HG03565 (cell line): ENCODE results near the gene MAST4.

Experiments
- ATAC-seq: cut with Tn5 transposase; IDR thresholded peaks from one replicate; pipeline ENCODE4 v1.9.1; 2021; ENCODE audit warnings: mild to moderate bottlenecking, moderate library complexity; ENCODE audit not compliant: unreplicated experiment

The MAST4 gene

DNA sequence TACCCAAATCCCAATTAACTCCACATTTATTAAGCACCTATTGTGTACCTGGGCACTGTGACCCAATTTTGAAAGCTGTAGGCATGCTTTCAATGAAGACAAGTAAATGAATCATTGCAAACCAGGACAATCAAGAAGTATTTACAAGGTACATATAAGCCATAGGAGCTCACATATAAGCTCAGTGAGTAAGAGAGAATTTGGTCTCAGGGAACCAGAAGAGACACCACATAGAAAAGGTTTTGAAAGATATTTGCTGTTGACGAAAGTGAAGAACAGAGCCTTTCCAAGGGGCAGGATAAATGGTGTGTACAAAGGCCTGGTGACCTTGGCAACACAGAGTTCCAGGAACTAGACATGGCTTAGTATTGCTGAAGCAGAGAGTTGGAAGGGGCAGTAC lies 412.8 kb downstream of the MAST4 start:
- ATAC-seq, result no peak

GRCh38 chr5:67010684-67011409 lies 414.7 kb downstream of the MAST4 start:
- ATAC-seq, result no peak

- ATAC-seq, result no peak
Observed at GRCh38 chr5:67011422-67011821, 415.2 kb downstream of the MAST4 start.

GRCh38 chr5:67012171-67012570 lies 416.0 kb downstream of the MAST4 start:
- ATAC-seq, result no peak

DNA sequence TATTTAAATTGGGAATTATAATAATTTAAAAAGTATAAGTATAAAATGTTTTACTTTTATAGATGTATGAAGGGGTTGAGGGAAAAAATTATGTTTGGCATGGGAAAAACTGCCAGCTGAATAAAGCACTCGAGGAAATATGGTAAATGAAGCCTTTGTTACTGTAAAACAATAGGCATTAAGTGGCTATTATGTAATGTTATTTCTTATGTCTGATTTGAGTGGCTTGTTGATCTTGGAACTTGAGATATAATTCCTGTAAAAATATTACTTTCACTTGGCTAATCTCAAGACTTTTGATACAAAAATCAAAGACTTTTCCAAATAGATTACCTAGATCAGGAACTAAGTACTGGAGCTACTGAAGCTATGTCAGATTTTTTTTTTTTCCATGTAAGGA lies 417.5 kb downstream of the MAST4 start:
- ATAC-seq, result no peak

DNA sequence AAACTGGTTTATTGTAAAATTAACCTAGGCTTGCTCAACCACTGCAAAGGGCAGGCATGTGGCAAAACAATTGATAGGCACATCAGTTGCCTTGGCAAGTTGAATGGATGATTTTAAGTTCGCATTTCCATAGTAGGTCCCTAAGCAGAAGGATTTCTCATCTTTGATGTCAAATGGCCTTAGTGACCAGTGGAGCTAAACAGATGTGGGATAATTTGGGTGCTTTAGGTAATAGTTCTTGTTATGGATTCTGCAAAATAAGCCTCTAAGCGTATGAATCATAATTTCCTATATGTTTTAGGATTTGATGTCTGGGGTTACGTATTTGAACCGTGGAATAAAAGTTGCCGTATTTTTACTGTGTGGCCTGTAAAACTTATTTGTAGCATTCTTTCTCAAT lies 418.0 kb downstream of the MAST4 start:
- no peak for ATAC-seq

DNA sequence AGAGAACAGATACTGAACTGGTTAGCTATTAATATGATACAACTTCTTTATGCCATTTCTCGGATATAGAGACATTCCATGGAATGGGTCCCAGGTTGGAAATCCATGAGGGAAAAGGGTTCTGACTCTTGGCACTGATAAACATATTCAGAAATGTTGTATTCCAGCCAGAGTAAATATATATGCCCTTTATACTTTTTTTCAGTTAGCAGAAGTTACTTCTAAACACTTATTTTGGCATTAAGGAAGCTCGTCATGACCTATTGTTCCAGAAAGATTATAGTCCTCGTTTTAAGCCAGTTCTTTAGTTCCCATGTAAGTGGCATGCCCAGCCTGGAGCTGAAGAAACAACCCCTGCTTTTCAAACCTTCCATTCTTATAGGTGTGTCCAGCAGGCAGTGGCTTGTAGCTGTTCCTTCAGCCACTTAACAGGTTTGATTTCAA lies 418.8 kb downstream of the MAST4 start:
- ATAC-seq, result no peak

GRCh38 chr5:67015541-67016191 lies 419.5 kb downstream of the MAST4 start:
- no peak for ATAC-seq

DNA sequence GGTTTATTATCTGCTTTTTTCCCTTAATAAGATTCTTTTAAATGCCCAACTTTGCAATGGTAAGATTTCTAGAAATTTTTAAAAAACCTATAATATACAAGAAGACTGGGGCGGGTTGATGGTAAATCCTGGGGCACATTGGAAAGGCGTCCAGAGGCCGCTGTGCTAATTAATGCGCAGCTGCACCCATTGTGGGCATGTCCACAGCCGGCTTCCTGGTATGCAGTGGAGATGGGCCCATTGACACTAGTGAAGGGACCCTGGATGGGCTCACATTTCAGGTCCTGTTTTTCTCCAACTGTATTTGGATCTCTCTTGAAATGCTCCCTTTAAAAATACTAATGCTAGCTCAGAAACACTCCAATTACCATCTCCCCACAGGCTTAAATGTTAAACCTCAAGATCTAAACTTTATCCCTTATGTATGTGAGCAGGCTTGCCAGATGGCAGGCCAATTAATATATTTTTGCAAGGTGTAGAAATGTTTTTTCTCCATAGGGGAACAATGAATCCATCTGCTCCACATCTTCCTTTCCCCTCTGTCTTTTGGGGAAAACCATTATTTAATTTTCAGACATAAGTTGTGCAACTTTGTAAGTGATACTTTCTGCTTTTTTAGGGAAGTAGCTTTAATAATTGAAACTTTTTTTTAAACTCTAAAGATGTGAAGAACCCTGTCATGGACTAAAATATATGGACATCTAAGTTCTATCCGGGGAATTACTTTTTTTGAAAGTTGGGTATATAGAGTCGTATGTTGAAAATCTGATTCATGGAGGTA lies 423.1 kb downstream of the MAST4 start:
- ATAC-seq, result no peak

DNA sequence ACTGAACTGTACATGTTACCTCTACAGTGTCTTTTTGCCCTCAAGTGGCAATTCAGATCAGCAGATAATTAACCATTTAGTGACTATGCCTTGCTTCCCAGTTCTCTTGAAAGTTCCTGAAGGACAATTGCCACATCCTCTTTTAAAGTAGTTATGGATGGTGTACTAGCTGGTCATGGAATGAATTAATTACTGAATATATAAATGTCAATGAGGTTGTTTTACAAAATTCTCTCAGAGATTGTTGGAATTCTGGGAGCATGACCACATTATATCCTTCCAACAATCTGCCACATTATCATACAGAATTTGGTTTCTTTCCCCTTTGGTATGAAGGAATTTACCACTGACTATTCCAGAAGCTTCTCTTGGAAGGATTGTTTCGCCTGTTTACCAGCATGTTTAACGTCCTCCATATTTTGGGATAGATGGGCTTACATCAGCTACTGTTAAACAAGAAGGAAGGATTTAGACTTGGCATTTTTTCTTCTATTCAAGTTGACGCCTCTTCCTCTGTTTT lies 424.0 kb downstream of the MAST4 start:
- ATAC-seq, result no peak

DNA sequence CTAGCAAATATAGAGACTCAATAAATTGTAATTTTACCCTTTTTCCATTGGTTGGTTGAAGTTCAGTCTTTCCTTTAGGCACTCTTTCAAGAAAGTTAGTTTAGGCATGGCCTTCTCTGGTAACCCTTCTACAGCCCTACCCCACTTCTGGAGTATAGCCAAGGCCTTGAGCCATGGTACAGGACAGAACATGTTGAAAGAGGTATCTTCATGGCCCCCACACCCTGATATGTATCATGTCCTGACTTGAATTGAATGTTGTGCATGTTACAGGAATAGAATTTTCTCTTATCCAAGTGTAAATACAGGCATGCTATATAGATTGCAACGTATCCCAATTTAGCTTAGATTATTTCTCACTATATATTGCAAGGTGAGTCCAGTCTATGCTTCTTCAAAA lies 424.8 kb downstream of the MAST4 start:
- ATAC-seq, result no peak

GRCh38 chr5:67021521-67021920 lies 425.3 kb downstream of the MAST4 start:
- ATAC-seq, result peak; percentile 46

GRCh38 chr5:67021962-67022361 lies 425.8 kb downstream of the MAST4 start:
- ATAC-seq, result no peak

DNA sequence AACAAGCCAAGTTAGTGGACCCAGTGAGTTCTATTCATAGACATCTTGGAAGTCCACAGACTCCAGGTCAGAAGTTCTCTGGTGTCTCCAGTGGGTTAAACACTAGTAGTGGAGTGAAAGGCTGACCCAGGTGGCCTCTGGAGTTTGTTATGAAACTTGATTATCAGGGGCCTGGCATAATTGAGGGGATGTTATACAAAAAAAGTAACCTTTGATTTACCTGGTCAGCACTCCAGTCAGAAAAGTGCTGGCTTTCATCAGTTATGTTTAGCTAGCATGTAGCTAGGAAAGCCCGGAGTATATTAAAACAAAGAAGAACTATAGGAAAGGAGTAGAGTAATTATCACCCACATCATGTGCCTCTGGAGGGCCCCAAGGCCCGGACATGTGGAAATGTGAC lies 429.3 kb downstream of the MAST4 start:
- no peak for ATAC-seq

GRCh38 chr5:67026278-67026677 lies 430.1 kb downstream of the MAST4 start:
- no peak for ATAC-seq

DNA sequence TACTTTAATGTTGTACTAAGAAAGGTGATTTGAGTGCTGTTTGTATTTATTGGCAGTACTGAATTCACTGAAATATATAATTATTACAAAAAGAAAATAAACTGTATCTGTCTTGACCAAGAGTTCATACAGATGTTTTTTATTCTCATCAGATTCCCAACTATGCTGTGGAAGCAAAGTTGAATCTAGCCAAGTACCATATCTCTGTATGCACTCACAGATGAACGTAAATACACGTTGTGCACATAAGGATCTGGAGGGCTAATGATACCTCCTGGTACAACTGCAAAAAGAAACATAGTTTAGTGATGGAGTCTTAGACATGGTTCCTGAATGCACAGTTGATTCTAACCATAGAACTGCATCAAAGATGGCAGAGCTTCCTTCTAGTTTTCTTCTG lies 431.0 kb downstream of the MAST4 start:
- ATAC-seq, result no peak

DNA sequence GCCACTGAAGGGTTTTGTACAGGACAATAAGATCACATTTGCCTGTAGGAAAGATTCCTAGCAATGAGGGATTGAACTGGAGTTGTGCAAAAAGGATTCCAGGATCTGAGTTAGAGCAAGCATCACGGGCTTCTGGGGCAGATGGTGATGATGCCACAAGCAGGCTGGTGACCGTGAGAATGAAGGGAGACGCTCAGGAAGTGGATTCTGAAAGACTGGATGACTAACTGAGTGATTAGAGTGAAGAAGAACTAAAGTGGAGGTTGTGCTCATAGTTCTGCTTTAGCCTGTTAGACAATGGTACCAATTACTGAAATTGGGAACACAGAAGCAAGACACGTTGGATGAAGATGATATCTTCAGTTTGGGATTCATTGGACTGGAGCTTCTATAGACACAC lies 432.2 kb downstream of the MAST4 start:
- ATAC-seq, result no peak

GRCh38 chr5:67028941-67029340 lies 432.7 kb downstream of the MAST4 start:
- no peak for ATAC-seq

GRCh38 chr5:67029481-67029880 lies 433.3 kb downstream of the MAST4 start:
- ATAC-seq, result no peak

- ATAC-seq, result no peak
Observed at GRCh38 chr5:67030289-67031056, 434.3 kb downstream of the MAST4 start.

GRCh38 chr5:67031057-67031443 lies 434.9 kb downstream of the MAST4 start:
- ATAC-seq, result no peak
